ENCODE data around the gene CLDN7.
"Not testable (repeated sequence)": the region's sequence is repeated elsewhere in the genome, so short reads cannot be mapped to it uniquely, and the experiment has no call there.

CLDN7 gene

GRCh38 chr17:7252176-7253043 is 9.9 kb downstream of the CLDN7 start, which contains the start of gene ELP5:
TSS of gene ELP5 (plus strand) at chr17:7252215. CDS start at chr17:7252551, 336 bp downstream.
- DNase-seq: peak; percentile 93

GRCh38 chr17:7251661-7252175 is 10.6 kb downstream of the CLDN7 start, which contains the start of gene CTDNEP1:
TSS of gene CTDNEP1 (minus strand) at chr17:7251734. CDS start at chr17:7251296, 438 bp downstream.
- peak; percentile 98 for DNase-seq

GRCh38 chr17:7250695-7251627 is 11.3 kb downstream of the CLDN7 start:
- no peak for DNase-seq

GRCh38 chr17:7249830-7250229 is 12.4 kb downstream of the CLDN7 start:
- DNase-seq: no peak

GRCh38 chr17:7249214-7249613 is 13.1 kb downstream of the CLDN7 start:
- no peak for DNase-seq

- no peak for DNase-seq
Observed at GRCh38 chr17:7248796-7249195, 13.5 kb downstream of the CLDN7 start.

GRCh38 chr17:7246779-7247178 is 15.5 kb downstream of the CLDN7 start:
- no peak for DNase-seq

- DNase-seq: not testable (repeated sequence)
Observed at GRCh38 chr17:7243838-7244237, 18.4 kb downstream of the CLDN7 start.

GRCh38 chr17:7243453-7243729 is 18.9 kb downstream of the CLDN7 start:
- DNase-seq: no peak

- DNase-seq: peak; percentile 95
Observed at GRCh38 chr17:7242717-7243452, 19.4 kb downstream of the CLDN7 start.

- peak; percentile 87 for DNase-seq
Observed at GRCh38 chr17:7241783-7242716, 20.2 kb downstream of the CLDN7 start, which contains the start of gene GABARAP. TSS of gene GABARAP (minus strand) at chr17:7242449. CDS start at chr17:7242330, 119 bp downstream.

GRCh38 chr17:7241090-7241733 is 21.1 kb downstream of the CLDN7 start:
- DNase-seq: no peak

- DNase-seq: no peak
Observed at GRCh38 chr17:7240375-7240774, 21.9 kb downstream of the CLDN7 start.

GRCh38 chr17:7239091-7240027 is 22.9 kb downstream of the CLDN7 start, which contains the start of gene PHF23:
TSS of gene PHF23 (minus strand) at chr17:7239457. CDS start at chr17:7239279, 178 bp downstream.
- peak; percentile 99 for DNase-seq

- no peak for DNase-seq
Observed at GRCh38 chr17:7238420-7239090, 23.7 kb downstream of the CLDN7 start.

GRCh38 chr17:7237761-7238419 is 24.4 kb downstream of the CLDN7 start:
- DNase-seq: no peak

- no peak for DNase-seq
Observed at GRCh38 chr17:7237266-7237760, 25.0 kb downstream of the CLDN7 start.

- DNase-seq: no peak
Observed at GRCh38 chr17:7236808-7237207, 25.5 kb downstream of the CLDN7 start.
